ENCODE results near the gene LGI1. TPM values are rescaled to one million over a fixed set of nuclear protein-coding genes. Genes with fewer than 3 reads are reported as not detected.

The LGI1 gene
- total RNA-seq, 2 donors from 2014 or later, result 0.44 TPM; not detected in 1

- Histone ChIP-seq H3K9me3 (no peaks in the 10 kb centered on the region), H3K36me3 (no peaks in the 10 kb centered on the region), H3K27ac (no peak overlapping the region), H3K4me1 (peaks cover 0 to 13% of the 10 kb centered on the region in 2 donors), H3K27me3 (no peaks in the 10 kb centered on the region), H3K4me3 (no peak overlapping the region)
- no peak for TF ChIP-seq CTCF (IDR thresholded peaks at IDR 0.05)
- DNase-seq (ENCODE audit: low spot score), result no peak
These were observed 2.2 kb upstream of the LGI1 start for GRCh38 chr10:93755443-93756116.

- Histone ChIP-seq H3K9me3 (no peaks in the 10 kb centered on the region), H3K27me3 (no peaks in the 10 kb centered on the region), H3K4me1 (peaks cover 0 to 13% of the 10 kb centered on the region in 2 donors), H3K27ac (no peak overlapping the region), H3K36me3 (no peaks in the 10 kb centered on the region), H3K4me3 (no peak overlapping the region)
- no peak for DNase-seq (ENCODE audit: low spot score)
- TF ChIP-seq CTCF (IDR thresholded peaks at IDR 0.05), result no peak
These were observed 1.6 kb upstream of the LGI1 start for GRCh38 chr10:93756118-93756517.

- no peaks in the 10 kb centered on the region for H3K9me3 ChIP-seq
- no peak for DNase-seq (ENCODE audit: low spot score)
- no peak overlapping the region for H3K27ac ChIP-seq
- H3K4me1 ChIP-seq, result peaks cover 0 to 13% of the 10 kb centered on the region in 2 donors
- H3K27me3 ChIP-seq, result no peaks in the 10 kb centered on the region
- H3K36me3 ChIP-seq, result no peaks in the 10 kb centered on the region
- no peak for TF ChIP-seq CTCF (IDR thresholded peaks at IDR 0.05)
- H3K4me3 ChIP-seq, result peak overlapping the region in 1 of 2 donors; percentile 22
These were observed 600 bp upstream of the LGI1 start for GRCh38 chr10:93757136-93757535.

- no peak for TF ChIP-seq CTCF (IDR thresholded peaks at IDR 0.05)
- Histone ChIP-seq H3K27me3 (no peaks in the 10 kb centered on the region), H3K9me3 (no peaks in the 10 kb centered on the region), H3K36me3 (no peaks in the 10 kb centered on the region), H3K27ac (no peak overlapping the region), H3K4me3 (peak overlapping the region in 1 of 2 donors; percentile 22), H3K4me1 (peaks cover 0 to 12% of the 10 kb centered on the region in 2 donors)
- DNase-seq (ENCODE audit: low spot score), result no peak
These were observed 761 bp downstream of the LGI1 start for GRCh38 chr10:93758508-93758885.

- Histone ChIP-seq H3K4me1 (peaks cover 0 to 8% of the 10 kb centered on the region in 2 donors), H3K9me3 (no peaks in the 10 kb centered on the region), H3K4me3 (no peak overlapping the region), H3K27ac (no peak overlapping the region), H3K36me3 (no peaks in the 10 kb centered on the region), H3K27me3 (no peaks in the 10 kb centered on the region)
- TF ChIP-seq CTCF (IDR thresholded peaks at IDR 0.05), result no peak
- no peak for DNase-seq (ENCODE audit: low spot score)
These were observed 1.2 kb downstream of the LGI1 start for GRCh38 chr10:93758891-93759410.

- no peak for DNase-seq (ENCODE audit: low spot score)
- TF ChIP-seq CTCF (IDR thresholded peaks at IDR 0.05), result no peak
- H3K4me3 ChIP-seq, result no peak overlapping the region
- no peak overlapping the region for H3K27ac ChIP-seq
- H3K9me3 ChIP-seq, result no peaks in the 10 kb centered on the region
- H3K4me1 ChIP-seq, result peaks cover 0 to 8% of the 10 kb centered on the region in 2 donors
- H3K36me3 ChIP-seq, result no peaks in the 10 kb centered on the region
- H3K27me3 ChIP-seq, result no peaks in the 10 kb centered on the region
These were observed 2.8 kb downstream of the LGI1 start for GRCh38 chr10:93760490-93760889.
